Liver (tissue), 9 donors: Measurements from ENCODE around the gene GPC3. TPM values are rescaled to one million over a fixed set of nuclear protein-coding genes. Genes with fewer than 3 reads are reported as not detected.

Source experiments
- DNase-seq: peaks from one replicate; pipeline ENCODE4 v3.0.0-alpha.2; 2017; ENCODE audit warnings: low spot score
- H3K27ac ChIP-seq, 2 donors: one replicate each; pipeline ENCODE4 v1.7.0; 2013; ENCODE audit warnings: inconsistent platforms in 2 of 2, low read length in 2 of 2, control low read depth in 1 of 2, low read depth in 1 of 2, mild to moderate bottlenecking in 1 of 2
- H3K27me3 ChIP-seq, 4 donors: one replicate each; pipeline versions ENCODE4 v1.6.1 to v1.7.0; 2013; ENCODE audit warnings: low read length in 3 of 4, inconsistent platforms in 1 of 4, mild to moderate bottlenecking in 1 of 4, moderate library complexity in 1 of 4; ENCODE audit not compliant: control insufficient read depth in 4 of 4, insufficient read depth in 4 of 4
- H3K36me3 ChIP-seq, 4 donors: one replicate each; pipeline versions ENCODE4 v1.6.1 to v1.7.0; 2013; ENCODE audit warnings: low read length in 3 of 4, mild to moderate bottlenecking in 3 of 4, low read depth in 1 of 4, moderate library complexity in 1 of 4; ENCODE audit not compliant: control insufficient read depth in 4 of 4, insufficient read depth in 3 of 4
- H3K4me1 ChIP-seq, 4 donors: one replicate each; pipeline versions ENCODE4 v1.6.1 to v1.7.0; 2013; ENCODE audit warnings: low read length in 3 of 4, mild to moderate bottlenecking in 3 of 4, moderate library complexity in 1 of 4; ENCODE audit not compliant: control insufficient read depth in 4 of 4, insufficient read depth in 4 of 4
- H3K4me3 ChIP-seq, 3 donors: one replicate each; pipeline versions ENCODE4 v1.6.1 to v1.7.0; 2013; ENCODE audit warnings: low read length in 3 of 3, control low read depth in 1 of 3, low read depth in 1 of 3, mild to moderate bottlenecking in 1 of 3
- H3K9ac ChIP-seq, 2 donors: one replicate each; pipeline ENCODE4 v1.7.0; 2013; ENCODE audit warnings: low read length in 2 of 2, mild to moderate bottlenecking in 2 of 2, moderate library complexity in 2 of 2, control low read depth in 1 of 2, low read depth in 1 of 2
- H3K9me3 ChIP-seq, 4 donors: one replicate each; pipeline versions ENCODE4 v1.6.1 to v1.7.0; 2013; ENCODE audit warnings: low read length in 3 of 4; ENCODE audit not compliant: control insufficient read depth in 4 of 4
- FOXA1 ChIP-seq: IDR thresholded peaks from 2 replicates; pipeline ENCODE4 v1.6.1; 2016; ENCODE audit warnings: antibody characterized with exemption
- FOXA2 ChIP-seq: IDR thresholded peaks from 2 replicates; pipeline ENCODE4 v1.6.1; 2016; ENCODE audit warnings: antibody characterized with exemption
- GABPA ChIP-seq, 2 donors: IDR thresholded peaks in 1 of 2; conservative IDR thresholded peaks in 1 of 2; 2 replicates each; pipeline ENCODE4 v1.6.1; 2016; ENCODE audit warnings: antibody characterized with exemption in 2 of 2, mild to moderate bottlenecking in 1 of 2, moderate library complexity in 1 of 2
- HNF4G ChIP-seq: IDR thresholded peaks from 2 replicates; pipeline ENCODE4 v1.6.1; 2016; ENCODE audit warnings: antibody characterized with exemption
- JUND ChIP-seq, 2 donors: IDR thresholded peaks; 2 replicates each; pipeline ENCODE4 v1.6.1; 2016; ENCODE audit warnings: antibody characterized with exemption in 2 of 2
- RAD21 ChIP-seq, 2 donors: IDR thresholded peaks; 2 replicates each; pipeline ENCODE4 v1.6.1; 2016; ENCODE audit warnings: antibody characterized with exemption in 2 of 2, mild to moderate bottlenecking in 2 of 2
- RXRA ChIP-seq, 2 donors: IDR thresholded peaks; 2 replicates each; pipeline ENCODE4 v1.6.1; 2017 to 2018; ENCODE audit warnings: antibody characterized with exemption in 2 of 2, mild to moderate bottlenecking in 1 of 2
- SP1 ChIP-seq: IDR thresholded peaks from 2 replicates; pipeline ENCODE4 v1.6.1; 2018; ENCODE audit warnings: antibody characterized with exemption, mild to moderate bottlenecking
- TAF1 ChIP-seq: conservative IDR thresholded peaks from 2 replicates; pipeline ENCODE4 v1.6.1; 2016; ENCODE audit warnings: antibody characterized with exemption, mild to moderate bottlenecking
- YY1 ChIP-seq: IDR thresholded peaks from 2 replicates; pipeline ENCODE4 v1.6.1; 2016; ENCODE audit warnings: antibody characterized with exemption, mild to moderate bottlenecking
- WGBS: extraction: QIAGEN DNeasy Blood & Tissue Kit; methylation state at CpG from one replicate; pipeline ENCODE4 v1.1.7; 2013; 5-methylcytosine and 5-hydroxymethylcytosine counted together
- polyA plus RNA-seq, 2 donors: library from polyadenylated mRNA; stranded (reverse) in 1 of 2; unstranded in 1 of 2; fragments of 200-250 nt in 1 of 2; fragments of >200 nt in 1 of 2; fragmentation: Nextera tagmentation in 1 of 2; extraction: Ambion mirVana in 1 of 2; gene quantifications; one replicate each; pipeline versions ENCODE4 v1.2.1 to v1.2.3, GENCODE V29; 2013 to 2015
- total RNA-seq, 2 donors: library from RNA; depleted of rRNA; stranded (reverse); fragments of >200 nt; gene quantifications; one replicate each; pipeline ENCODE4 v1.2.3, GENCODE V29; 2014
- TF ChIP-seq, protein P1 (sequence below): IDR thresholded peaks from 2 replicates; pipeline ENCODE4 v1.6.1; 2016; ENCODE audit warnings: antibody characterized with exemption
- TF ChIP-seq, protein P2 (sequence below): IDR thresholded peaks from 2 replicates; pipeline ENCODE4 v1.6.1; 2016; ENCODE audit warnings: antibody characterized with exemption, mild to moderate bottlenecking
- TF ChIP-seq, protein P3 (sequence below): fragments of 150-350 bp; IDR thresholded peaks from 2 replicates; pipeline ENCODE4 v1.5.1; 2017; ENCODE audit warnings: improper control_type of control experiment, low read depth, low read length; ENCODE audit not compliant: missing input control
- TF ChIP-seq, protein P4 (sequence below): IDR thresholded peaks from 2 replicates; pipeline ENCODE4 v1.6.1; 2016; ENCODE audit warnings: antibody characterized with exemption
- TF ChIP-seq, protein P5 (sequence below): IDR thresholded peaks from 2 replicates; pipeline ENCODE4 v1.6.1; 2016; ENCODE audit warnings: antibody characterized with exemption
- donor health status: healthy.
- donor health status: healthy.
- donor health status: healthy.
- donor health status: healthy.
- donor health status: healthy.

Gene GPC3
- total and polyA plus RNA-seq, 4 donors, result 0.40 to 1,133 (median 1.5) TPM

DNA sequence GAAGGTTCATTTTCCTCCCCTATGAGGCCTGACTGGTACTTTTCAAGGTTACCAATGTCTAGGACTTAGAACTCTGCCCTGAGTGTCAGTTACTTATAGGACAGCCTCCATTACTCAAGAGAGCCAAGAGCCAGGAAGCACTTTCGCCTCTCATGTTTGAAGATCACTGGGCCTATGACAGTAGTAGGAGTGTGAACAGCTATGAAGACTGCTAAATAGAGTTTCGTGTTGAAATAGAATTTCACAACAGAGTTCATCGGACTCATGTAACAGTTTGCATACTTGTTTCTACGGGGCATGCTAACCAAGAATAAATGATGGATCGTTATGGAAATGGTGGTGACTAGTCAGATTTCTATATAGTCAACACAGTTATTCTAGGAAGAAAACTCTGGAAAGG is 472.3 kb downstream of the GPC3 start:
- H3K9ac ChIP-seq, result no peak overlapping the region
- no peaks in the 10 kb centered on the region for H3K4me1 ChIP-seq
- no peak for DNase-seq
- H3K27me3 ChIP-seq, result no peaks in the 10 kb centered on the region
- H3K4me3 ChIP-seq, result no peak overlapping the region
- H3K9me3 ChIP-seq, result no peaks in the 10 kb centered on the region
- H3K27ac ChIP-seq, result no peak overlapping the region
- TF ChIP-seq TAF1 (no peak), FOXA1 (no peak), HNF4G (no peak)
- TF ChIP-seq, protein P1, sequence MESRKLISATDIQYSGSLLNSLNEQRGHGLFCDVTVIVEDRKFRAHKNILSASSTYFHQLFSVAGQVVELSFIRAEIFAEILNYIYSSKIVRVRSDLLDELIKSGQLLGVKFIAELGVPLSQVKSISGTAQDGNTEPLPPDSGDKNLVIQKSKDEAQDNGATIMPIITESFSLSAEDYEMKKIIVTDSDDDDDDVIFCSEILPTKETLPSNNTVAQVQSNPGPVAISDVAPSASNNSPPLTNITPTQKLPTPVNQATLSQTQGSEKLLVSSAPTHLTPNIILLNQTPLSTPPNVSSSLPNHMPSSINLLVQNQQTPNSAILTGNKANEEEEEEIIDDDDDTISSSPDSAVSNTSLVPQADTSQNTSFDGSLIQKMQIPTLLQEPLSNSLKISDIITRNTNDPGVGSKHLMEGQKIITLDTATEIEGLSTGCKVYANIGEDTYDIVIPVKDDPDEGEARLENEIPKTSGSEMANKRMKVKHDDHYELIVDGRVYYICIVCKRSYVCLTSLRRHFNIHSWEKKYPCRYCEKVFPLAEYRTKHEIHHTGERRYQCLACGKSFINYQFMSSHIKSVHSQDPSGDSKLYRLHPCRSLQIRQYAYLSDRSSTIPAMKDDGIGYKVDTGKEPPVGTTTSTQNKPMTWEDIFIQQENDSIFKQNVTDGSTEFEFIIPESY, result no peak
- TF ChIP-seq, protein P2, sequence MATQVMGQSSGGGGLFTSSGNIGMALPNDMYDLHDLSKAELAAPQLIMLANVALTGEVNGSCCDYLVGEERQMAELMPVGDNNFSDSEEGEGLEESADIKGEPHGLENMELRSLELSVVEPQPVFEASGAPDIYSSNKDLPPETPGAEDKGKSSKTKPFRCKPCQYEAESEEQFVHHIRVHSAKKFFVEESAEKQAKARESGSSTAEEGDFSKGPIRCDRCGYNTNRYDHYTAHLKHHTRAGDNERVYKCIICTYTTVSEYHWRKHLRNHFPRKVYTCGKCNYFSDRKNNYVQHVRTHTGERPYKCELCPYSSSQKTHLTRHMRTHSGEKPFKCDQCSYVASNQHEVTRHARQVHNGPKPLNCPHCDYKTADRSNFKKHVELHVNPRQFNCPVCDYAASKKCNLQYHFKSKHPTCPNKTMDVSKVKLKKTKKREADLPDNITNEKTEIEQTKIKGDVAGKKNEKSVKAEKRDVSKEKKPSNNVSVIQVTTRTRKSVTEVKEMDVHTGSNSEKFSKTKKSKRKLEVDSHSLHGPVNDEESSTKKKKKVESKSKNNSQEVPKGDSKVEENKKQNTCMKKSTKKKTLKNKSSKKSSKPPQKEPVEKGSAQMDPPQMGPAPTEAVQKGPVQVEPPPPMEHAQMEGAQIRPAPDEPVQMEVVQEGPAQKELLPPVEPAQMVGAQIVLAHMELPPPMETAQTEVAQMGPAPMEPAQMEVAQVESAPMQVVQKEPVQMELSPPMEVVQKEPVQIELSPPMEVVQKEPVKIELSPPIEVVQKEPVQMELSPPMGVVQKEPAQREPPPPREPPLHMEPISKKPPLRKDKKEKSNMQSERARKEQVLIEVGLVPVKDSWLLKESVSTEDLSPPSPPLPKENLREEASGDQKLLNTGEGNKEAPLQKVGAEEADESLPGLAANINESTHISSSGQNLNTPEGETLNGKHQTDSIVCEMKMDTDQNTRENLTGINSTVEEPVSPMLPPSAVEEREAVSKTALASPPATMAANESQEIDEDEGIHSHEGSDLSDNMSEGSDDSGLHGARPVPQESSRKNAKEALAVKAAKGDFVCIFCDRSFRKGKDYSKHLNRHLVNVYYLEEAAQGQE, result no peak
- TF ChIP-seq, protein P3, sequence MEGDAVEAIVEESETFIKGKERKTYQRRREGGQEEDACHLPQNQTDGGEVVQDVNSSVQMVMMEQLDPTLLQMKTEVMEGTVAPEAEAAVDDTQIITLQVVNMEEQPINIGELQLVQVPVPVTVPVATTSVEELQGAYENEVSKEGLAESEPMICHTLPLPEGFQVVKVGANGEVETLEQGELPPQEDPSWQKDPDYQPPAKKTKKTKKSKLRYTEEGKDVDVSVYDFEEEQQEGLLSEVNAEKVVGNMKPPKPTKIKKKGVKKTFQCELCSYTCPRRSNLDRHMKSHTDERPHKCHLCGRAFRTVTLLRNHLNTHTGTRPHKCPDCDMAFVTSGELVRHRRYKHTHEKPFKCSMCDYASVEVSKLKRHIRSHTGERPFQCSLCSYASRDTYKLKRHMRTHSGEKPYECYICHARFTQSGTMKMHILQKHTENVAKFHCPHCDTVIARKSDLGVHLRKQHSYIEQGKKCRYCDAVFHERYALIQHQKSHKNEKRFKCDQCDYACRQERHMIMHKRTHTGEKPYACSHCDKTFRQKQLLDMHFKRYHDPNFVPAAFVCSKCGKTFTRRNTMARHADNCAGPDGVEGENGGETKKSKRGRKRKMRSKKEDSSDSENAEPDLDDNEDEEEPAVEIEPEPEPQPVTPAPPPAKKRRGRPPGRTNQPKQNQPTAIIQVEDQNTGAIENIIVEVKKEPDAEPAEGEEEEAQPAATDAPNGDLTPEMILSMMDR, result no peak
- 48% methylated on average over 5 of the region's 5 CpGs for WGBS
- no peaks in the 10 kb centered on the region for H3K36me3 ChIP-seq

DNA sequence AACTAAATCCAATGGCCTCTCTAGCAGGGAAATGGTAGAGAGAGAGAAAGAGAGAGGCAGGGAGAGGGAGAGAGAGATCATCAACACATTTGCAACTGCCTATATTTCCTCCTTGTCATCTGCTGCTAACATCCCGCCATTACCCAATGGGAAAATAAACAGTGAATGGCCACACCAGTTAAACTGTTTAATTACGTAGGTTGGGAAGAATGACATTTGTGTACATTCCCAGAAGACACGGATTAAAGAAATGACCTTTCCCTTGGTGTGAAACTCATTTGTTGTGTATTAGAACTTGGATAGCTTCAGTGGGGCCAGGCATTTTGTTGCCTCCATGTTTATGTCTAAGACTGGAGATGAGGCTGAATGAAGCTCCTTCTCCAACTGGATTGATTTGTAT is 474.4 kb downstream of the GPC3 start:
- H3K27ac ChIP-seq, result no peak overlapping the region

More for the DNA sequence above, 474.4 kb downstream of the GPC3 start:
- Histone ChIP-seq H3K36me3 (no peaks in the 10 kb centered on the region), H3K9ac (no peak overlapping the region), H3K9me3 (no peaks in the 10 kb centered on the region), H3K4me3 (no peak overlapping the region), H3K4me1 (no peaks in the 10 kb centered on the region), H3K27me3 (no peaks in the 10 kb centered on the region)
- DNase-seq, result no peak
- WGBS, result 61% methylated on average over 3 of the region's 3 CpGs
- TF ChIP-seq RAD21 (IDR thresholded peaks at IDR 0.05), result no peak
- TF ChIP-seq GABPA (IDR thresholded peaks at IDR 0.05 in 1 of 2, conservative IDR thresholded peaks at IDR 0.05 in 1 of 2), result no peak
- TF ChIP-seq RXRA (IDR thresholded peaks at IDR 0.05), result no peak
- TF ChIP-seq, protein P4, sequence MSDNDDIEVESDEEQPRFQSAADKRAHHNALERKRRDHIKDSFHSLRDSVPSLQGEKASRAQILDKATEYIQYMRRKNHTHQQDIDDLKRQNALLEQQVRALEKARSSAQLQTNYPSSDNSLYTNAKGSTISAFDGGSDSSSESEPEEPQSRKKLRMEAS, result no peak
- no peak for TF ChIP-seq JUND (IDR thresholded peaks at IDR 0.05)
- TF ChIP-seq, protein P1, result no peak
- no peak for TF ChIP-seq HNF4G
- no peak for TF ChIP-seq YY1
- no peak for TF ChIP-seq SP1
- TF ChIP-seq, protein P5, sequence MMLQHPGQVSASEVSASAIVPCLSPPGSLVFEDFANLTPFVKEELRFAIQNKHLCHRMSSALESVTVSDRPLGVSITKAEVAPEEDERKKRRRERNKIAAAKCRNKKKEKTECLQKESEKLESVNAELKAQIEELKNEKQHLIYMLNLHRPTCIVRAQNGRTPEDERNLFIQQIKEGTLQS, result no peak
- TF ChIP-seq FOXA1, result no peak
- no peak for TF ChIP-seq FOXA2
- TF ChIP-seq, protein P3, result no peak
